Brain microvascular endothelial cell (primary cell): ENCODE results near the gene DGCR2.
A peak's percentile ranks its signal among the peaks of the same experiment; 100 is the strongest.

Source experiments
- DNase-seq: peaks from one replicate; pipeline ENCODE4 v3.0.0-alpha.2; 2020
- H3K27ac ChIP-seq: fragments of 250-450 bp; sonication (Bioruptor Pico); 2 replicates; pipeline ENCODE4 v1.5.1; 2020; ENCODE audit warnings: mild to moderate bottlenecking, moderate library complexity
- H3K27me3 ChIP-seq: fragments of 250-450 bp; sonication (Bioruptor Pico); replicated peaks from 2 replicates; pipeline ENCODE4 v1.5.1; 2020; ENCODE audit warnings: mild to moderate bottlenecking
- H3K36me3 ChIP-seq: fragments of 250-450 bp; sonication (Bioruptor Pico); replicated peaks from 2 replicates; pipeline ENCODE4 v1.5.1; 2020; ENCODE audit warnings: mild to moderate bottlenecking
- H3K4me3 ChIP-seq: 2 replicates; pipeline ENCODE4 v1.5.1; 2011; ENCODE audit warnings: low read depth, mild to moderate bottlenecking, control low read depth, low read length, moderate library complexity
- CTCF ChIP-seq: IDR thresholded peaks from 2 replicates; pipeline ENCODE4 v1.5.1; 2011; ENCODE audit warnings: low read depth, mild to moderate bottlenecking, moderate library complexity, low read length, control low read depth, inconsistent platforms; ENCODE audit errors: missing control alignments
- in situ Hi-C: cut with HindIII; loops from 2 replicates; pipeline ENCODE4 v1.10.0; 2017; ENCODE audit warnings: low sequenced_read_pairs, low pct_ligation_motif_present

Gene DGCR2

GRCh38 chr22:19062139-19062942, 59.9 kb downstream of the DGCR2 start:
- in situ Hi-C loops, result no loop called here
- peaks cover 25% of the 10 kb centered on the region for H3K36me3 ChIP-seq
- H3K27ac ChIP-seq, result no peak overlapping the region
- no peak overlapping the region for H3K4me3 ChIP-seq
- no peak for DNase-seq
- no peaks in the 10 kb centered on the region for H3K27me3 ChIP-seq
- TF ChIP-seq CTCF, result no peak

- peaks cover 30% of the 10 kb centered on the region for H3K36me3 ChIP-seq
- no peaks in the 10 kb centered on the region for H3K27me3 ChIP-seq
- TF ChIP-seq CTCF, result no peak
- in situ Hi-C loops, result no loop called here
- no peak for DNase-seq
- no peak overlapping the region for H3K27ac ChIP-seq
- no peak overlapping the region for H3K4me3 ChIP-seq
Measured at GRCh38 chr22:19061471-19062138, 60.6 kb downstream of the DGCR2 start.

GRCh38 chr22:19060356-19061009, 61.7 kb downstream of the DGCR2 start:
- H3K36me3 ChIP-seq, result peaks cover 30% of the 10 kb centered on the region
- peak; percentile 42 for DNase-seq
- TF ChIP-seq CTCF, result no peak
- H3K27ac ChIP-seq, result no peak overlapping the region
- in situ Hi-C loops, result no loop called here
- H3K27me3 ChIP-seq, result no peaks in the 10 kb centered on the region
- no peak overlapping the region for H3K4me3 ChIP-seq

GRCh38 chr22:19059481-19060278, 62.5 kb downstream of the DGCR2 start:
- in situ Hi-C loops, result no loop called here
- H3K27ac ChIP-seq, result no peak overlapping the region
- no peak for TF ChIP-seq CTCF
- peaks cover 30% of the 10 kb centered on the region for H3K36me3 ChIP-seq
- DNase-seq, result no peak
- no peak overlapping the region for H3K4me3 ChIP-seq
- no peaks in the 10 kb centered on the region for H3K27me3 ChIP-seq

- no peak for DNase-seq
- no peaks in the 10 kb centered on the region for H3K27me3 ChIP-seq
- in situ Hi-C loops, result no loop called here
- H3K27ac ChIP-seq, result no peak overlapping the region
- peaks cover 25% of the 10 kb centered on the region for H3K36me3 ChIP-seq
- peak; percentile 3 for TF ChIP-seq CTCF
- H3K4me3 ChIP-seq, result no peak overlapping the region
Measured at GRCh38 chr22:19058713-19059451, 63.3 kb downstream of the DGCR2 start.
